Cardiac muscle cell (in vitro differentiated cells and primary cell): ENCODE measurements around the gene SERP2. TPM values are rescaled to one million over a fixed set of nuclear protein-coding genes. Genes with fewer than 3 reads are reported as not detected.

Experiments
- DNase-seq, 2 donors: peaks; one replicate each; pipeline versions ENCODE4 v3.0.0 to v3.0.0-alpha.2; 2010 to 2017; ENCODE audit warnings: low read depth in 1 of 2, low spot score in 1 of 2
- H3K27ac ChIP-seq: fragments of 200-600 bp; sonication (generic); 2 replicates; pipeline ENCODE4 v1.5.1; 2016
- H3K27me3 ChIP-seq: fragments of 200-600 bp; sonication (generic); 2 replicates; pipeline ENCODE4 v1.6.0; 2016; ENCODE audit warnings: control low read depth
- H3K36me3 ChIP-seq: fragments of 200-600 bp; sonication (generic); 2 replicates; pipeline ENCODE4 v1.5.1; 2016; ENCODE audit warnings: control low read depth
- H3K4me1 ChIP-seq: fragments of 200-600 bp; sonication (generic); 2 replicates; pipeline ENCODE4 v1.8.1; 2017; ENCODE audit warnings: low read depth, mild to moderate bottlenecking, mixed run types
- H3K4me3 ChIP-seq: fragments of 200-600 bp; sonication (generic); 2 replicates; pipeline ENCODE4 v1.5.1; 2016; ENCODE audit warnings: mild to moderate bottlenecking
- H3K9me3 ChIP-seq: fragments of 200-600 bp; sonication (generic); 2 replicates; pipeline ENCODE4 v1.5.1; 2017; ENCODE audit warnings: low read depth, mild to moderate bottlenecking, control low read depth
- polyA plus RNA-seq: library from polyadenylated mRNA; unstranded; fragments of >200 nt; fragmentation: Nextera tagmentation; extraction: Ambion mirVana; gene quantifications from 2 replicates; pipeline ENCODE4 v1.2.1, GENCODE V29; 2016
- total RNA-seq: library from RNA; depleted of rRNA; stranded (reverse); fragments of >200 nt; gene quantifications from 2 replicates; pipeline ENCODE4 v1.2.3, GENCODE V29; 2016
- TF ChIP-seq, protein P1 (sequence below): IDR thresholded peaks from 2 replicates; pipeline ENCODE4 v1.5.1; 2012; ENCODE audit warnings: low read depth, mild to moderate bottlenecking, low read length

SERP2 gene
- total and polyA plus RNA-seq, 2 experiments from 2014 or later: 3.5 to 9.0 TPM

DNA sequence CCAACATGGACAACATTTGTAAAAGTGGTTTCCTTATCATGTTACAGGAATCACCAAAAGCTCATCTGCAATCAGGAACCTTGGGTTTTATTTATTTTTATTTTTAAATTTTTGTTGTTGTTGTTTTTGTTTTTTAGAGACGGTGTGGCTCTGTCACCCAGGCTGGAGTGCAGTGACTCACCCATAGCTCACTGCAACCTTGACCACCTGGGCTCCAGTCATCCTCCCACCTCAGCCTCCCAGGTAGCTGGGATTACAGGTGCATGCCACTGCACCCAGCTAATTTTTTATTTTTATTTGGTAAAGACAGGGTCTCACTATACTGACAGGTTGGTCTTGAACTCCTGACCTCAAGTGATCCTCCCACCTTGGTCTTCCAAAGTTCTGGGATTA lies 13.6 kb upstream of the SERP2 start:
- Histone ChIP-seq H3K27me3 (no peaks in the 10 kb centered on the region), H3K4me3 (no peak overlapping the region), H3K36me3 (no peaks in the 10 kb centered on the region), H3K4me1 (peaks cover 24% of the 10 kb centered on the region), H3K9me3 (no peaks in the 10 kb centered on the region), H3K27ac (no peak overlapping the region)
- DNase-seq: no peak
- TF ChIP-seq, protein P1, sequence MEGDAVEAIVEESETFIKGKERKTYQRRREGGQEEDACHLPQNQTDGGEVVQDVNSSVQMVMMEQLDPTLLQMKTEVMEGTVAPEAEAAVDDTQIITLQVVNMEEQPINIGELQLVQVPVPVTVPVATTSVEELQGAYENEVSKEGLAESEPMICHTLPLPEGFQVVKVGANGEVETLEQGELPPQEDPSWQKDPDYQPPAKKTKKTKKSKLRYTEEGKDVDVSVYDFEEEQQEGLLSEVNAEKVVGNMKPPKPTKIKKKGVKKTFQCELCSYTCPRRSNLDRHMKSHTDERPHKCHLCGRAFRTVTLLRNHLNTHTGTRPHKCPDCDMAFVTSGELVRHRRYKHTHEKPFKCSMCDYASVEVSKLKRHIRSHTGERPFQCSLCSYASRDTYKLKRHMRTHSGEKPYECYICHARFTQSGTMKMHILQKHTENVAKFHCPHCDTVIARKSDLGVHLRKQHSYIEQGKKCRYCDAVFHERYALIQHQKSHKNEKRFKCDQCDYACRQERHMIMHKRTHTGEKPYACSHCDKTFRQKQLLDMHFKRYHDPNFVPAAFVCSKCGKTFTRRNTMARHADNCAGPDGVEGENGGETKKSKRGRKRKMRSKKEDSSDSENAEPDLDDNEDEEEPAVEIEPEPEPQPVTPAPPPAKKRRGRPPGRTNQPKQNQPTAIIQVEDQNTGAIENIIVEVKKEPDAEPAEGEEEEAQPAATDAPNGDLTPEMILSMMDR: no peak

DNA sequence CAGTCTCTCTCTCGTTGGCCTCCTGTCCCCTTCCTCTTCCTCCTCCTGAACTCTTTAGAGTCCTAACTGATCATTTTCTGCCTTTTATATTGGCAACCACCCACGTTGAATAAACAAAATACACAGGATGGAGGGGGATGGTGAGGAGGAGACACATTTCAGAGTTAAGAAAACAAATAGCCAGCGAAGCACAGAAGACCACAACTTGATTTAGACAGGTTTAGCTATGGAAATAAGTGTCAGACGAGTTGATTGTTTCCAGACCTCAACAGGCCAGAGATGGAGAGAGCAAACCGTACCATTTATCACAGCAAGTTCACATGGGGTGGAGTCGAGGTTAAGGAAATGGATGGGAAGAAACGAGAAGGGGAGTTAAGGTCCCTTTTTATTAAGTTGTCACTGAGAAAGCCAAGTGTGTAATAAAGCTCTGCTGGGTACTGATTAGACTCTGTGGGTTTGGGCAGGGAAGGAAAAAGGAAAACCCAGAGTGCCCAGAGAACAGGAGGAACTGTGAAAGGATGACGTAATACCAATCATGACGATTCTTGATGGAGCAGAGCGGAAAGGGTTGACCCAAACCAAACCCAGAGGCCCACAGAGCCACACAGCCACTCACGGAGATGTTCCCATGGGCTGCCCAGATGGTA lies 11.1 kb upstream of the SERP2 start:
- Histone ChIP-seq H3K4me1 (peaks cover 24% of the 10 kb centered on the region), H3K36me3 (no peaks in the 10 kb centered on the region), H3K4me3 (no peak overlapping the region), H3K27me3 (no peaks in the 10 kb centered on the region), H3K27ac (no peak overlapping the region), H3K9me3 (no peaks in the 10 kb centered on the region)
- TF ChIP-seq, protein P1: no peak
- DNase-seq: peak in 1 of 2 donors; percentile 30

DNA sequence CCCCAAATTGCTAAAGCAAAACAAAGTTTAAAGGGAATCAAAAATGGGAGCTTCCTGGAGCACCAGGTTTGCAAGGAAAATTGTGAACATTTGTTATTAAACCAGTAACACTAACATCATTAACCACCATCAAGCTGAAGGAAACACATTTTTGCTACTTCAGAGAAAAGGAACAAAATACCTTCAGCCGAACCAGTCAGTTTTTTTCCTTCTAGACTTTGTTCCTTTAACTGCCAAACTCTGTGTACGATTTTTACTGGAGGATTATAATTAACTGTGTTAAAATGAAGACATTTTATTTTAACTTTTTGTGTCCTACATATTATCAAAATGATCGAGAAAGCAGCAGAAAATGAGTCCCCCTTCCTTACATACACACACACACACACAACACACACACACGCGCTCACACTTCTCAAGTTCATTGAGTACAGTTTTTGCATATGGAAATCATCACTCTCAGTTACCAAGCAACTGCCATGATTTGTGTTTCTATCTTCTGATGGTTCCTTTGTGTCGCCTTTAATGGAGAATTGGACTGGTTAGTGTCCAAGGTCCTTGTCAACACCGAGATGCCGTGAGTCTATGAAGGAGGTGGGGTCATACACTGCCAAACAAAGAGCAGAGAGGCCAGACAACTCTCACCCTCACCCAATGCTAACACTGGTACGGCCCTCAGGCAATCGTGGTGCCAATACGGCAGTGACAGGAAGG lies 9.8 kb upstream of the SERP2 start:
- Histone ChIP-seq H3K9me3 (no peaks in the 10 kb centered on the region), H3K27me3 (no peaks in the 10 kb centered on the region), H3K4me1 (peaks cover 29% of the 10 kb centered on the region), H3K4me3 (no peak overlapping the region), H3K36me3 (no peaks in the 10 kb centered on the region), H3K27ac (peak overlapping the region; percentile 73)
- TF ChIP-seq, protein P1: no peak
- DNase-seq: peak in 1 of 2 donors; percentile 75

DNA sequence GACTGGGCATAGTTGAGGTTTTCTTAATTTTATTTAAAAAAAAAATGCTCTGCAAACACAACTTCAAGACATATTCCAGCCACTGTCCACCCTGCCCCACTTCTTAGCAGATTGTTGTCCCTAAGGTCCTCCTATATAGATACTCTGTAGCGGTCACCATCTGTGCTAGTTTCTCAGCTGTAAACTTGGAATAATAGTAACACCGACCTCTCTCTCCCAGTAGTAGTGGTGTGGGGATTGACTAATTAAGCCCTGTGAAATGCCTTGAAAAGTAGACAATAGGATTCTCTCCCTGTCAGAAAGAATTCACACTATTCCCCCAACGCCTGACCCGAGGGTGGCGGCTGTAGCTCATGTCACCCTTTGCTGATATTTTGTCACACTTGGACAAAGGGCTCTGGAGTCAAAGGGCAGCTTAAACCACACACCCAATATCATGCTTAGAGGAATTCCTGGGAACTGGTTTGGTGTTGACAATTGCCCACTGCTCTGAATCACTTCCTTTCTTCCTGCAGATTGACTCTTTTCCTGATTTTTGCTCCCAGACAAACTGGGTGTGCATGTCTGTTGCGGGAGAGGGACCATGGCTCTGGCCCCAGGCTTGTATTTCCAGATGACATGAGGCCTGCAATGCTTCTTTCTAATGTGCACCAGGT lies 9.2 kb upstream of the SERP2 start:
- TF ChIP-seq, protein P1: no peak
- H3K27ac ChIP-seq: peak overlapping the region; percentile 73
- DNase-seq: peak in 1 of 2 donors; percentile 46
- no peak overlapping the region for H3K4me3 ChIP-seq
- H3K27me3 ChIP-seq: no peaks in the 10 kb centered on the region
- H3K9me3 ChIP-seq: no peaks in the 10 kb centered on the region
- no peaks in the 10 kb centered on the region for H3K36me3 ChIP-seq
- H3K4me1 ChIP-seq: peaks cover 33% of the 10 kb centered on the region

DNA sequence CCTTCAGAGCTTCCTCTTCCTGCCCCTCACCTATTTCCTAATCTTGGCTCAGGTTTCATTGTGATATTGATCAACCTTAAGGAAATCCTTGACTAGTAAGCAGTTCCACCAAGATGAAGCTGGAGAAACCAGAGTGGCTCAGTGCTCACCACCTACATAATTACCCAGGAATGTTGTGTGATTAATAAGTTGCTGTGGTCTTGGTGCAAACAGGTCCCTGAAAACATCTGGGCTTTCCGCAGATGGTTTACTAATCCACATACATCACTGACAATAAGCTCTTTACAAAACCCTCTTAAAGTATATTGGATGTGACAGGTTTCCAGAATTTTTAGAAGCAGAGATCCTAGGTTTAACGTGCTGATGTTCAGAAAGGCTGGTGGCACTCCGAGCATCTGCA lies 8.6 kb upstream of the SERP2 start:
- H3K9me3 ChIP-seq: no peaks in the 10 kb centered on the region
- peaks cover 30% of the 10 kb centered on the region for H3K4me1 ChIP-seq
- no peaks in the 10 kb centered on the region for H3K27me3 ChIP-seq
- no peaks in the 10 kb centered on the region for H3K36me3 ChIP-seq
- no peak overlapping the region for H3K27ac ChIP-seq
- DNase-seq: peak in 1 of 2 donors; percentile 23
- no peak overlapping the region for H3K4me3 ChIP-seq
- TF ChIP-seq, protein P1: no peak
